ENCODE data around the gene ACYP2.

- TF ChIP-seq, protein P1, sequence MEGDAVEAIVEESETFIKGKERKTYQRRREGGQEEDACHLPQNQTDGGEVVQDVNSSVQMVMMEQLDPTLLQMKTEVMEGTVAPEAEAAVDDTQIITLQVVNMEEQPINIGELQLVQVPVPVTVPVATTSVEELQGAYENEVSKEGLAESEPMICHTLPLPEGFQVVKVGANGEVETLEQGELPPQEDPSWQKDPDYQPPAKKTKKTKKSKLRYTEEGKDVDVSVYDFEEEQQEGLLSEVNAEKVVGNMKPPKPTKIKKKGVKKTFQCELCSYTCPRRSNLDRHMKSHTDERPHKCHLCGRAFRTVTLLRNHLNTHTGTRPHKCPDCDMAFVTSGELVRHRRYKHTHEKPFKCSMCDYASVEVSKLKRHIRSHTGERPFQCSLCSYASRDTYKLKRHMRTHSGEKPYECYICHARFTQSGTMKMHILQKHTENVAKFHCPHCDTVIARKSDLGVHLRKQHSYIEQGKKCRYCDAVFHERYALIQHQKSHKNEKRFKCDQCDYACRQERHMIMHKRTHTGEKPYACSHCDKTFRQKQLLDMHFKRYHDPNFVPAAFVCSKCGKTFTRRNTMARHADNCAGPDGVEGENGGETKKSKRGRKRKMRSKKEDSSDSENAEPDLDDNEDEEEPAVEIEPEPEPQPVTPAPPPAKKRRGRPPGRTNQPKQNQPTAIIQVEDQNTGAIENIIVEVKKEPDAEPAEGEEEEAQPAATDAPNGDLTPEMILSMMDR (IDR thresholded peaks at IDR 0.05; ENCODE audit: insufficient read depth, low read length, poor library complexity, severe bottlenecking): no peak
- TF ChIP-seq EZH2phosphoT487 (conservative IDR thresholded peaks at IDR 0.05; ENCODE audit: low read length): no peak
Measured at GRCh38 chr2:54306556-54306955, 191.1 kb downstream of the ACYP2 start.
